CD4-positive, alpha-beta T cell treated with Interferon gamma for 1 hour (primary cell): ENCODE data around the gene HOXC4.

Experiments
- DNase-seq: peaks from one replicate; pipeline ENCODE4 v3.0.0-alpha.2; 2020

The HOXC4 gene

GRCh38 chr12:54053751-54054741 lies at the start of gene HOXC4:
TSS of gene HOXC4 (plus strand) at chr12:54053835. CDS start at chr12:54053923, 88 bp downstream.
- DNase-seq, result peak; percentile 42

GRCh38 chr12:54004063-54004840 lies 49.4 kb upstream of the HOXC4 start:
- DNase-seq, result no peak

- DNase-seq, result no peak
Observed at GRCh38 chr12:54004841-54005530, 48.6 kb upstream of the HOXC4 start.

- no peak for DNase-seq
Observed at GRCh38 chr12:54005531-54005852, 48.1 kb upstream of the HOXC4 start.

- DNase-seq, result peak; percentile 76
Observed at GRCh38 chr12:54005853-54006558, 47.6 kb upstream of the HOXC4 start.

- DNase-seq, result no peak
Observed at GRCh38 chr12:54006559-54007220, 46.9 kb upstream of the HOXC4 start.

- no peak for DNase-seq
Observed at GRCh38 chr12:54007538-54008259, 45.9 kb upstream of the HOXC4 start.

GRCh38 chr12:54008260-54008552 lies 45.4 kb upstream of the HOXC4 start:
- no peak for DNase-seq

- DNase-seq, result no peak
Observed at GRCh38 chr12:54009171-54010052, 44.2 kb upstream of the HOXC4 start.

- DNase-seq, result no peak
Observed at GRCh38 chr12:54010053-54010971, 43.3 kb upstream of the HOXC4 start.

GRCh38 chr12:54010972-54011664 lies 42.5 kb upstream of the HOXC4 start:
- no peak for DNase-seq

GRCh38 chr12:54011665-54012532 lies 41.7 kb upstream of the HOXC4 start:
- no peak for DNase-seq

GRCh38 chr12:54012631-54013409 lies 40.8 kb upstream of the HOXC4 start:
- DNase-seq, result no peak

- DNase-seq, result no peak
Observed at GRCh38 chr12:54014377-54015017, 39.1 kb upstream of the HOXC4 start.

- DNase-seq, result no peak
Observed at GRCh38 chr12:54015018-54015931, 38.4 kb upstream of the HOXC4 start.
